HG02852 (cell line): ENCODE measurements around the gene PCED1A.
A peak's percentile ranks its signal among the peaks of the same experiment; 100 is the strongest.

ENCODE experiments used
- ATAC-seq: cut with Tn5 transposase; IDR thresholded peaks from one replicate; pipeline ENCODE4 v1.9.1; 2021; ENCODE audit warnings: mild to moderate bottlenecking, moderate library complexity; ENCODE audit not compliant: unreplicated experiment

PCED1A gene

DNA sequence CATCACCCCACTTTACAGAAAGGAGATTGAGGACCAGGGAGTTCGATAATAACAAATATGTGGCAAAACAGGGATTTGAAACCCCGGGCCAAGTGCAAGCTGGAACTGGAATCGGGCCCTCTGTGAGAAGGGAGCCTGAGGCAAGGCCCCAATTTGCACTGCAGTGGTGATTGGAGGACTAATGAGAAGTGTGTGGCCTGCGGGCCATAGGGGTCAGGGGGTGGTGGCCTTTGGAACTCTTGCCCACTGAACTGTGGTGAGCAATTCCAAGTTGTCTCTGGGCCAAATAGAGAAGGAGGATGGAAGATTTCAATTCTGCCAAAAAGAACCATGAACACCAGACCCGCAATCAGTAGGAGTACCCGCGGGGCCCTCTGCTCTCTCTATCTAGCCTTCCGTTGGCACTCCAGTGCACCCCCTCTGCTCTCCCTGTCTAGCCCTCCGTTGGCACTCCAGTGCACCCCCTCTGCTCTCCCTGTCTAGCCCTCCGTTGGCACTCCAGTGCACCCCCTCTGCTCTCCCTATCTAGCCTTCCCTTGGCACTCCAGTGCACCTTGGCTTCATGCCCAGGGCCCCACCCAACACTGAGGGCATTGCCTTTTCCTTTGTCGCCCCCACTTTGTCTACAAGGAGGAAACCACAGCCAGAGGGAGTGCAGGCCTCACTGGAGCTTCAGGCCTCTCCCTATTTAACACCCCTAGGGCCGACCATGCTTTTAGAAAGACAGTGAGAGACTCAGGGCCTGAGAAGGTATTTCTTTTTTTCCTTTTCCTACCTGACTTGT, 26.8 kb upstream of the PCED1A start:
- no peak for ATAC-seq

GRCh38 chr20:2866236-2866635, 25.8 kb upstream of the PCED1A start:
- ATAC-seq: no peak

DNA sequence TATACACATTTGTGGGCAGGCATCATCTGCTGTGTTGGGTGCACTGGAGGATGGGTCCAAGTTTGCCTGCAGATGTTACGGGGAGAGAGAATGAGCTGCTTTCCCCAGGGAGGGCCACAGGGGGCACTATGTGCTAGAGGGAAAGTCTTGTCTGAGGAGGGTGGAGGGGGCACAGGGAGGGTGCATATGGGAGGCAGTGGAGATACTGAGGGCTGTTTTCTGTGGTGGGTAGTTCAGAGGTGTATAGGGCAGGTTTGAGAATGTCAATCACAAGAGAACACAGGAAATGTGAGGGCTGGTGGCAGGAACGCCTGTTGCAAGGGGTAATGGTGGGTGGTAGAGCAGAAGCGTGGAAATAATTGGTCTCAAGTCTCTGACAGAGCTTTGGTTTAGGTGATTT, 25.2 kb upstream of the PCED1A start:
- no peak for ATAC-seq

DNA sequence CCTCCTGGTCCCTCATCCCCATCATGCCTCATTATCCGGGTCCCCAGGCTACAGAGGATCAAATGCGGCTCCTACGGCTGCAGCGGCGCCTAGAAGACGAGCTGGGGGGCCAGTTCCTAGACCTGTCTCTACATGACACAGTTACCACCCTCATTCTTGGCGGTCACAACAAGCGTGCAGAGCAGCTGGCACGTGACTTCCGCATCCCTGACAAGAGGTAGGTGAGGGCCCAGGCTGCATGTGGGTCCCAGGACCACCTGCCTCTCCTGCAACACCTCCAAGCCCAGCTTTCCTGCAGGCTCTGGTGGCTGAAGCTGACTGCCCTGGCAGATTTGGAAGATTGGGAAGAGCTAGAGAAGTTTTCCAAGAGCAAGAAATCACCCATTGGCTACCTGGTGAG, 24.6 kb upstream of the PCED1A start:
- no peak for ATAC-seq

GRCh38 chr20:2864626-2865025, 24.2 kb upstream of the PCED1A start:
- no peak for ATAC-seq

- no peak for ATAC-seq
Measured at GRCh38 chr20:2859330-2860121, 19.1 kb upstream of the PCED1A start.

DNA sequence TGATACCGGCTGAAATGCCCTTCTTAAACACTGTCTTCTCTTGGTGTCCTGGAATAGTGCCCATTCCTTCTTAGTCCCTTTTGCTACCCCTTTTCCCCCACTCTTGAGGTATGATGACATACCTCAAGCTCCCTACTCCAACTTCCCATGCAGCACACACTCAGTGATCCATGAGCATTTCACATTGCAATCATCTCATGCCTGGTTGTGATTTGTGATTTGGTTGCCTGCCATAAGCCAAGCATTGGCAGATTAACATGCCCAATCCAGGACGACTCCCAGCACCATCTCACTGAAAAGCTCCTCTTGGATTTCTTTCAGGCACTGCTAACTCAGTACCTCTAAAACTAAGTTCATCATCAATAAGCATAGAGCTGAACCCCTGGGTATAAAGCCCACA, 18.1 kb upstream of the PCED1A start:
- no peak for ATAC-seq

- ATAC-seq: no peak
Measured at GRCh38 chr20:2851086-2851485, 10.6 kb upstream of the PCED1A start.

- no peak for ATAC-seq
Measured at GRCh38 chr20:2849529-2849928, 9.1 kb upstream of the PCED1A start.

DNA sequence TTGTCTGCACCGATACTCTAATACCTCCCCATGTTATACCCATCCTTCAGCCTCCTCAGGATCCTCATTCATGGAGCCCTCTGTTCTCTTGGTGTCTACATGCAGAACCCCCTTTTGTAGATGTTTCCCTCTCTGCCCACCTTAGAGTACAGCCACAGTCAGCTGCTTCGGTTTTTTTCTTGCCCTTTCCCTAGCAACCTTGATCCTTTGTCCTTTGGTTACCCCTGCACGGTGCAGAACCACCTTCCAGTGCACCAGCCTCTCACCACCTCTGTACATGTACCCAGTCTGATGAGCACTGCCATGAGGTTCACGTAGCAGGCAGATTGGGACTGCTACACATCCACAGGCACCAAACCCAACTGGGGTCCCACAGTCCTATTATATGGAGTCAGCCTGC, 7.3 kb upstream of the PCED1A start:
- no peak for ATAC-seq

GRCh38 chr20:2846698-2847097, 6.2 kb upstream of the PCED1A start:
- ATAC-seq: no peak

- ATAC-seq: no peak
Measured at GRCh38 chr20:2845607-2846006, 5.2 kb upstream of the PCED1A start.

- peak; percentile 44 for ATAC-seq
Measured at GRCh38 chr20:2840967-2841531, 594 bp upstream of the PCED1A start.

DNA sequence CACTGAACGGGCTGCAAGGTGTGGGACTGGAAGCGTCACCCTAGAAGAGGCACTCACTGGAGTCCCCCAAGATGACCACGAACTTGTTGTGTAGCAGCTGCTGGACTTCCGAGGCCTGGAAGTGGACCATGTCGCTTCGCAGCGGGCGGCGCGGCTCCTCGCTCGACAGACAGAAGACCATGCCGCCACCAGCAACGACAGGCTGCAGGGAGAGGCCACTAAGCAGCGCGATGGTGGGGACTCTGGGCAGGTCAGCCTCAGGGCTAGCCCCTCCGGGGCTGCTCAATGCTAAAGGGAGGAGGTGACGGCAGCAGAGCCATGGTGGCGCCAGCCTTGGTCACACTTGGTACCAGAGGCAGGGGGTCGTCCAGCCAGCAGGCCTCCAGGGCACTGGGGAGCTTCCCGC, 720 bp downstream of the PCED1A start:
- ATAC-seq: no peak

DNA sequence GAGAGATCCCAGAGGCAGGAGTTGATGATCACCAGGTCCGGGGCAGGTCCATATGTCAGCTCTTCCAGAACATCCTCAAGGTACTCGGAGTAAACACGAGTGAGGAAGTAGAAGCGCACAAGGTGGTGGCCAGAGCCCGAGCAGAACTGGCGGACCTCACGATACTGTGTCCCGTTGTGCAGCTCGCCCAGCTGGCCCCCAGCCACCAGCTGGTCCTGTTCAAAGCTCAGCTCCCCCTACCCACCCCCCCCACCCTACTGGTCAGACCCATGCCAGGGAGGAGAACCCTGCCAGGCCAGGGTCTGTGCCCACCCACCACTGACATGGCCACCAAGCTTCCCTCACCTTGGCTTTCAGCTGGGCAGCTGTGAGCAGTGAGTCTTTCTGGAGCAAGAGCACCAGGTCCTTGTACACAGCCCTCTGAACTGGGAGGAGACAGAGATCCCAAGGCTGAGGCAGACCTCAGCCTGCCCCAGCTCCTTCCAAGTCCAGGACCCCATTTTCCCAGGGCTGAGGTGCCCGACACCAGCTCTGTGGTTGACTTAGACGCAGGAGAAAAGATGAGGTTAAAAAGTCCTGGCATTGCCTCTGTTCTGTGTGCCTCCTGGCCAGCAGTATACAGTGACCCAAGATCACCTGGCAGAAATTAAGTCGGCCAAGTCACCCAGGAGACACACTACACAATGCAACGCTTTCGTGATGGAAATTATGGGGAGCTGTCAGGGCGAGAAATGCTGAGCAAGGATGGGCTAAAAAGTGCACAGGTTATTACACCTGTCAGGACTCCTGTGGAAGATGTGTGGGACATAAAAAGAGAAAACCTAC, 1.4 kb downstream of the PCED1A start:
- ATAC-seq: no peak

GRCh38 chr20:2838170-2838797, 2.2 kb downstream of the PCED1A start:
- no peak for ATAC-seq

- no peak for ATAC-seq
Measured at GRCh38 chr20:2837221-2837960, 3.1 kb downstream of the PCED1A start.

DNA sequence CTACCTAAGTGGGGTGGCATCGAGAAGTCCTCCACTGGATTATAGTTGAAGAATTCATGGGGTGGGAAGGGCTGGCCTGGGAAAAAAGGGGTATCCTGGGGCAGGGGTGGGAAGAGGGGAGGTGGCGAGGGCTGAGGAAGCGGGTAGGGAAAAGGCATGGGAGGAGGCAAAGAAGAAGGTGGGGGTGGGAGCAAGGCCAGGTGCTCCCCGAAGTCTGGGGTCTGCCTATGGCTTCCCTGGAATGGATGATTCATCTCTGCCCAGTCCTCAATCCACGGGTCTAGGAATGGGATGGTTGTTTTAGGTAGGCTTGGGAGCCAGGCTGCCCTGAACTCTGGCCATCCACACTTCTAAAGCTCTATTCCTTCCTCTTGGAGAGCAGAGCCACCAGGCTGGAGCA, 4.4 kb downstream of the PCED1A start:
- no peak for ATAC-seq

DNA sequence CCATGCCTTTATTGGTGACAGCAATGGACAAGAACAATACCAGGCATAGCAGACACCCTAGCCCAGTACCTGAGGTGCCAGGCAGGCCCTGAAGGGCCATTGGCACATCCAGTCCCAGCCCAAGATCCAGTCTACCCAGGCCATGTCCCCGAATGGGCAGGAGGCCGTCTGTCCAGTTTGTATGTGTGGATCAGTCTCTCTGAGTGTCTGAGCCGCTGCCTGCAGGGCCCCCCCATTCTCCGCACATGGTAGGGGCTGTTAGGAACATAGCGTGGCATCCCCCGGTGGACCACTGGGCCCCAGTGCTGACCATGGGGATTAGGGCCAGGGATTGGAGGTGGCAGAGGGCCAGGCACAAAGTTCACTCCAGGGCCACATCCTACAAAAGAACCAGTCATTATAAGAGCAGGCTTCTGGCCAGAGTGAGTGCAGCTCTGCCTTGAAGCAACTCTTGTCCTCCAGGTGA, 5.1 kb downstream of the PCED1A start:
- ATAC-seq: no peak
